Ascending aorta (tissue), 2 donors: ENCODE data around the gene PRKCA. TPM values are rescaled to one million over a fixed set of nuclear protein-coding genes. Genes with fewer than 3 reads are reported as not detected.

Experiments
- DNase-seq, 2 donors: peaks; one replicate each; pipeline ENCODE4 v3.0.0-alpha.2; 2019; ENCODE audit warnings: low spot score in 2 of 2
- H3K27ac ChIP-seq, 2 donors: fragments of 200-600 bp; sonication (generic); one replicate each; pipeline ENCODE4 v1.5.1; 2016 to 2017; ENCODE audit warnings: mild to moderate bottlenecking in 1 of 2
- H3K27me3 ChIP-seq: fragments of 200-600 bp; sonication (generic); one replicate; pipeline ENCODE4 v1.5.1; 2017
- H3K36me3 ChIP-seq, 2 donors: fragments of 200-600 bp; sonication (generic); one replicate each; pipeline ENCODE4 v1.5.1; 2016
- H3K4me1 ChIP-seq, 2 donors: fragments of 200-600 bp; sonication (generic); one replicate each; pipeline ENCODE4 v1.5.1; 2016 to 2017; ENCODE audit warnings: mild to moderate bottlenecking in 1 of 2
- H3K4me3 ChIP-seq, 2 donors: fragments of 200-600 bp; sonication (generic); one replicate each; pipeline ENCODE4 v1.5.1; 2016 to 2017; ENCODE audit warnings: mild to moderate bottlenecking in 1 of 2
- H3K9me3 ChIP-seq, 2 donors: fragments of 200-600 bp; sonication (generic); one replicate each; pipeline ENCODE4 v1.5.1; 2016
- CTCF ChIP-seq, 3 experiments: fragments of 200-600 bp in 2 of 3; fragments of 450-650 bp in 1 of 3; sonication (generic) in 2 of 3; IDR thresholded peaks; one replicate each; pipeline ENCODE4 v1.5.1; 2016 to 2019; ENCODE audit warnings: antibody characterized with exemption in 3 of 3, mild to moderate bottlenecking in 1 of 3, moderate library complexity in 1 of 3
- intact Hi-C: fragments of 100-400 bp; cut with DNase I; formaldehyde crosslinking; loops from one replicate; pipeline ENCODE4 v1.15.1; 2023
- total RNA-seq: library from RNA; depleted of rRNA; stranded (reverse); fragments of >200 nt; gene quantifications from one replicate; pipeline ENCODE4 v1.1.0, GENCODE V29; 2016

PRKCA gene
- total RNA-seq, 1 donor from 2014 or later: 3.2 TPM

GRCh38 chr17:66752411-66752810 is 450.0 kb downstream of the PRKCA start:
- H3K27me3 ChIP-seq: no peaks in the 10 kb centered on the region
- DNase-seq: no peak
- H3K9me3 ChIP-seq: no peaks in the 10 kb centered on the region
- H3K27ac ChIP-seq: no peak overlapping the region
- H3K36me3 ChIP-seq: no peaks in the 10 kb centered on the region
- intact Hi-C loops: no loop called here
- no peak overlapping the region for H3K4me3 ChIP-seq
- no peak for TF ChIP-seq CTCF (IDR thresholded peaks at IDR 0.05)
- no peaks in the 10 kb centered on the region for H3K4me1 ChIP-seq

GRCh38 chr17:66753126-66753920 is 450.9 kb downstream of the PRKCA start:
- H3K9me3 ChIP-seq: no peaks in the 10 kb centered on the region
- TF ChIP-seq CTCF (IDR thresholded peaks at IDR 0.05): no peak
- no peak overlapping the region for H3K27ac ChIP-seq
- H3K27me3 ChIP-seq: no peaks in the 10 kb centered on the region
- intact Hi-C loops: no loop called here
- no peak for DNase-seq
- no peaks in the 10 kb centered on the region for H3K4me1 ChIP-seq
- H3K36me3 ChIP-seq: no peaks in the 10 kb centered on the region
- H3K4me3 ChIP-seq: no peak overlapping the region

- H3K9me3 ChIP-seq: no peaks in the 10 kb centered on the region
- no peak for DNase-seq
- H3K4me3 ChIP-seq: no peak overlapping the region
- H3K4me1 ChIP-seq: no peaks in the 10 kb centered on the region
- intact Hi-C loops: no loop called here
- H3K27me3 ChIP-seq: no peaks in the 10 kb centered on the region
- TF ChIP-seq CTCF (IDR thresholded peaks at IDR 0.05): no peak
- no peak overlapping the region for H3K27ac ChIP-seq
- no peaks in the 10 kb centered on the region for H3K36me3 ChIP-seq
Observed at GRCh38 chr17:66755101-66755943, 452.9 kb downstream of the PRKCA start.

- Histone ChIP-seq H3K4me3 (no peak overlapping the region), H3K9me3 (no peaks in the 10 kb centered on the region), H3K27me3 (no peaks in the 10 kb centered on the region), H3K4me1 (no peaks in the 10 kb centered on the region), H3K36me3 (no peaks in the 10 kb centered on the region), H3K27ac (no peak overlapping the region)
- no peak for DNase-seq
- intact Hi-C loops: no loop called here
- TF ChIP-seq CTCF (IDR thresholded peaks at IDR 0.05): no peak
Observed at GRCh38 chr17:66755944-66756290, 453.5 kb downstream of the PRKCA start.

- TF ChIP-seq CTCF (IDR thresholded peaks at IDR 0.05): no peak
- intact Hi-C loops: no loop called here
- Histone ChIP-seq H3K4me3 (no peak overlapping the region), H3K27me3 (no peaks in the 10 kb centered on the region), H3K27ac (no peak overlapping the region), H3K36me3 (no peaks in the 10 kb centered on the region), H3K4me1 (no peaks in the 10 kb centered on the region), H3K9me3 (no peaks in the 10 kb centered on the region)
- no peak for DNase-seq
Observed at GRCh38 chr17:66760324-66760723, 457.9 kb downstream of the PRKCA start.
